ENCODE data around the gene SH3BGR.

GRCh38 chr21:39484711-39485276 is 33.0 kb downstream of the SH3BGR start:
- TF ChIP-seq, protein P1, sequence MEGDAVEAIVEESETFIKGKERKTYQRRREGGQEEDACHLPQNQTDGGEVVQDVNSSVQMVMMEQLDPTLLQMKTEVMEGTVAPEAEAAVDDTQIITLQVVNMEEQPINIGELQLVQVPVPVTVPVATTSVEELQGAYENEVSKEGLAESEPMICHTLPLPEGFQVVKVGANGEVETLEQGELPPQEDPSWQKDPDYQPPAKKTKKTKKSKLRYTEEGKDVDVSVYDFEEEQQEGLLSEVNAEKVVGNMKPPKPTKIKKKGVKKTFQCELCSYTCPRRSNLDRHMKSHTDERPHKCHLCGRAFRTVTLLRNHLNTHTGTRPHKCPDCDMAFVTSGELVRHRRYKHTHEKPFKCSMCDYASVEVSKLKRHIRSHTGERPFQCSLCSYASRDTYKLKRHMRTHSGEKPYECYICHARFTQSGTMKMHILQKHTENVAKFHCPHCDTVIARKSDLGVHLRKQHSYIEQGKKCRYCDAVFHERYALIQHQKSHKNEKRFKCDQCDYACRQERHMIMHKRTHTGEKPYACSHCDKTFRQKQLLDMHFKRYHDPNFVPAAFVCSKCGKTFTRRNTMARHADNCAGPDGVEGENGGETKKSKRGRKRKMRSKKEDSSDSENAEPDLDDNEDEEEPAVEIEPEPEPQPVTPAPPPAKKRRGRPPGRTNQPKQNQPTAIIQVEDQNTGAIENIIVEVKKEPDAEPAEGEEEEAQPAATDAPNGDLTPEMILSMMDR (IDR thresholded peaks at IDR 0.05 in 4 of 5, conservative IDR thresholded peaks at IDR 0.05 in 1 of 5): no peak
- TF ChIP-seq POLR2A (IDR thresholded peaks at IDR 0.05): no peak
